ENCODE results near the gene STS. TPM values are rescaled to one million over a fixed set of nuclear protein-coding genes. Genes with fewer than 3 reads are reported as not detected.

STS gene
- total RNA-seq, 1 experiment from 2014 or later, result 0.54 TPM

DNA sequence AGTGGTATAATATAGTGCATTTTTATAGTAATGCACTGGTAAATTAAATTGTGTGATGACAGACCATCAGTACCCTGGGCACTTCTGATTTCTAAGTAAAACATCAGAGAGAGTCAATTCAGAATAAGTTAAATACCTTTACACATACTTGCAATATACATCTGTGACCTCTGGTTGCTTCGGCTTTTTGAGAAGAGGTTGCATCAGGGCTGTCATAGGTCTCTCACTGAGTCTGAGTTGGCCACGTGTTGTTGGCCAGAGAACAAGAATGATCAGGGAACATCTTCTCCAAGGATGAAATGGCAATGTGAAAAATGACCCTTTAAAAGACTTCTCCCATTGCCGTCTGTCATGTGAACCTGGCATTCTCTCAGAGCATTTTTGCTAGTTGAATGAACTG lies 37.3 kb downstream of the STS start:
- H2AFZ ChIP-seq (ENCODE audit: low read depth, low read length, poor library complexity, severe bottlenecking), result no peak overlapping the region
- no TSS peak for BruUV-seq (replicated peaks)
- no peaks in the 10 kb centered on the region for H3K36me3 ChIP-seq (ENCODE audit: control insufficient read depth in 1 of 2, insufficient read depth in 2 of 2, low read length in 2 of 2)
- H3K9me3 ChIP-seq (ENCODE audit: control insufficient read depth in 1 of 2, insufficient read depth in 1 of 2, low read depth in 1 of 2, low read length in 2 of 2), result no peaks in the 10 kb centered on the region
- DNase-seq (ENCODE audit: low read depth, low spot score) (no peak), ATAC-seq (no peak)
- H3K4me1 ChIP-seq (ENCODE audit: control insufficient read depth in 1 of 2, insufficient read depth in 2 of 2, low read length in 2 of 2), result no peaks in the 10 kb centered on the region
- no peak overlapping the region for H3K9ac ChIP-seq (ENCODE audit: low read length)
- no peak overlapping the region for H3K27ac ChIP-seq (ENCODE audit: low read depth, low read length)
- ChIA-PET CTCF (no interaction called here), RAD21 (ENCODE audit: low non-redundant PET in 1 of 2, low total read pairs in 2 of 2, uncharacterized antibody in 2 of 2, unreplicated experiment in 2 of 2) (no interaction called here), POLR2A (no interaction called here)
- intact Hi-C loops (cut with micrococcal nuclease), result no loop called here
- H3K4me3 ChIP-seq (replicated peaks in 1 of 2; ENCODE audit: low read depth in 1 of 2, low read length in 2 of 2), result no peak overlapping the region
- H3K79me2 ChIP-seq (ENCODE audit: insufficient read depth, low read length), result no peaks in the 10 kb centered on the region
- no peaks in the 10 kb centered on the region for H3K27me3 ChIP-seq (ENCODE audit: insufficient read depth, low read length)
- H3K9me2 ChIP-seq (ENCODE audit: insufficient read depth), result no peaks in the 10 kb centered on the region
- no peak overlapping the region for H3K4me2 ChIP-seq (ENCODE audit: low read length)
- no peak for TF ChIP-seq ZNF274 (IDR thresholded peaks at IDR 0.05; ENCODE audit: low read depth, low read length)
- no peak for TF ChIP-seq JUND (IDR thresholded peaks at IDR 0.05)
- no peak for TF ChIP-seq ELF1 (IDR thresholded peaks at IDR 0.05; ENCODE audit: borderline replicate concordance, low read depth)
- H4K20me1 ChIP-seq (ENCODE audit: insufficient read depth), result no peaks in the 10 kb centered on the region

DNA sequence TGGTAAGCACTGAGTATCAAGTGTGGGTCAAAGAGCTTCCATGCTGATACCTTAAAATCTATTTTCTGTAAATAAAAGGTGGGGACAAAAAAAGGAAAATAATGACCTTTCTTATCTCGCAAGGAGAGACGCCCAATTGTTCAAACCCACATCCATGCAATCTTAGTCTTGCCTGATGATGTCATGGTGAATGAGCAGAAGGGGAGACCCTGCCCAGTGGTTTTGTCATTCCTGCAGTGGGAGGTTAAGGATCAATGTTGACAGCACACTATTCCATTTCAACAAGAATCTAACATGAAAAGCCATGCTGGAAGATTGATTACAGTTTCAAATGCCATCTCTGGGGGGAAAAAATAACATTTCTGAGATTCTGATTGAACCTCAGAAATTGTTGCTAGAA lies 41.2 kb downstream of the STS start:
- intact Hi-C loops (cut with micrococcal nuclease), result no loop called here
- Histone ChIP-seq H3K4me2 (ENCODE audit: low read length) (no peak overlapping the region), H3K9me2 (ENCODE audit: insufficient read depth) (no peaks in the 10 kb centered on the region), H2AFZ (ENCODE audit: low read depth, low read length, poor library complexity, severe bottlenecking) (no peak overlapping the region), H4K20me1 (ENCODE audit: insufficient read depth) (no peaks in the 10 kb centered on the region), H3K36me3 (ENCODE audit: control insufficient read depth in 1 of 2, insufficient read depth in 2 of 2, low read length in 2 of 2) (no peaks in the 10 kb centered on the region), H3K27ac (ENCODE audit: low read depth, low read length) (no peak overlapping the region), H3K9ac (ENCODE audit: low read length) (no peak overlapping the region), H3K79me2 (ENCODE audit: insufficient read depth, low read length) (no peaks in the 10 kb centered on the region), H3K4me3 (replicated peaks in 1 of 2; ENCODE audit: low read depth in 1 of 2, low read length in 2 of 2) (no peak overlapping the region), H3K4me1 (ENCODE audit: control insufficient read depth in 1 of 2, insufficient read depth in 2 of 2, low read length in 2 of 2) (no peaks in the 10 kb centered on the region), H3K9me3 (ENCODE audit: control insufficient read depth in 1 of 2, insufficient read depth in 1 of 2, low read depth in 1 of 2, low read length in 2 of 2) (no peaks in the 10 kb centered on the region), H3K27me3 (ENCODE audit: insufficient read depth, low read length) (no peaks in the 10 kb centered on the region)
- ChIA-PET POLR2A (no interaction called here), CTCF (no interaction called here), RAD21 (ENCODE audit: low non-redundant PET in 1 of 2, low total read pairs in 2 of 2, uncharacterized antibody in 2 of 2, unreplicated experiment in 2 of 2) (no interaction called here)
- ATAC-seq (no peak), DNase-seq (ENCODE audit: low read depth, low spot score) (no peak)
- no TSS peak for BruUV-seq (replicated peaks)
- TF ChIP-seq ATF3 (IDR thresholded peaks at IDR 0.05) (no peak), EZH2 (IDR thresholded peaks at IDR 0.05) (no peak), CBX3 (IDR thresholded peaks at IDR 0.05; ENCODE audit: low read depth) (no peak), POLR2A (IDR thresholded peaks at IDR 0.05; ENCODE audit: borderline replicate concordance, extremely low read depth, insufficient read depth, insufficient read length) (no peak), ZFX (IDR thresholded peaks at IDR 0.05) (no peak), SIN3A (IDR thresholded peaks at IDR 0.05; ENCODE audit: low read depth) (no peak), CTCF (IDR thresholded peaks at IDR 0.05 in 2 of 3, conservative IDR thresholded peaks at IDR 0.05 in 1 of 3; ENCODE audit: borderline replicate concordance in 1 of 3, insufficient read depth in 1 of 3, low read depth in 2 of 3, low read length in 2 of 3) (no peak), ZNF274 (IDR thresholded peaks at IDR 0.05; ENCODE audit: low read depth, low read length) (no peak), POLR2AphosphoS5 (IDR thresholded peaks at IDR 0.05; ENCODE audit: low read depth, low read length) (no peak), CEBPB (IDR thresholded peaks at IDR 0.05; ENCODE audit: low read depth) (no peak)
- TF ChIP-seq, protein P1, sequence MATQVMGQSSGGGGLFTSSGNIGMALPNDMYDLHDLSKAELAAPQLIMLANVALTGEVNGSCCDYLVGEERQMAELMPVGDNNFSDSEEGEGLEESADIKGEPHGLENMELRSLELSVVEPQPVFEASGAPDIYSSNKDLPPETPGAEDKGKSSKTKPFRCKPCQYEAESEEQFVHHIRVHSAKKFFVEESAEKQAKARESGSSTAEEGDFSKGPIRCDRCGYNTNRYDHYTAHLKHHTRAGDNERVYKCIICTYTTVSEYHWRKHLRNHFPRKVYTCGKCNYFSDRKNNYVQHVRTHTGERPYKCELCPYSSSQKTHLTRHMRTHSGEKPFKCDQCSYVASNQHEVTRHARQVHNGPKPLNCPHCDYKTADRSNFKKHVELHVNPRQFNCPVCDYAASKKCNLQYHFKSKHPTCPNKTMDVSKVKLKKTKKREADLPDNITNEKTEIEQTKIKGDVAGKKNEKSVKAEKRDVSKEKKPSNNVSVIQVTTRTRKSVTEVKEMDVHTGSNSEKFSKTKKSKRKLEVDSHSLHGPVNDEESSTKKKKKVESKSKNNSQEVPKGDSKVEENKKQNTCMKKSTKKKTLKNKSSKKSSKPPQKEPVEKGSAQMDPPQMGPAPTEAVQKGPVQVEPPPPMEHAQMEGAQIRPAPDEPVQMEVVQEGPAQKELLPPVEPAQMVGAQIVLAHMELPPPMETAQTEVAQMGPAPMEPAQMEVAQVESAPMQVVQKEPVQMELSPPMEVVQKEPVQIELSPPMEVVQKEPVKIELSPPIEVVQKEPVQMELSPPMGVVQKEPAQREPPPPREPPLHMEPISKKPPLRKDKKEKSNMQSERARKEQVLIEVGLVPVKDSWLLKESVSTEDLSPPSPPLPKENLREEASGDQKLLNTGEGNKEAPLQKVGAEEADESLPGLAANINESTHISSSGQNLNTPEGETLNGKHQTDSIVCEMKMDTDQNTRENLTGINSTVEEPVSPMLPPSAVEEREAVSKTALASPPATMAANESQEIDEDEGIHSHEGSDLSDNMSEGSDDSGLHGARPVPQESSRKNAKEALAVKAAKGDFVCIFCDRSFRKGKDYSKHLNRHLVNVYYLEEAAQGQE (IDR thresholded peaks at IDR 0.05; ENCODE audit: low read depth), result no peak
- TF ChIP-seq, protein P2, sequence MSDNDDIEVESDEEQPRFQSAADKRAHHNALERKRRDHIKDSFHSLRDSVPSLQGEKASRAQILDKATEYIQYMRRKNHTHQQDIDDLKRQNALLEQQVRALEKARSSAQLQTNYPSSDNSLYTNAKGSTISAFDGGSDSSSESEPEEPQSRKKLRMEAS (IDR thresholded peaks at IDR 0.05), result no peak
